ENCODE measurements around the gene HOMER2.

The HOMER2 gene

GRCh38 chr15:82911458-82911857 is 41.1 kb downstream of the HOMER2 start:
- DNase-seq (ENCODE audit: low read depth) = no peak
- H3K4me3 ChIP-seq (ENCODE audit: low read length) = no peak overlapping the region
- TF ChIP-seq CTCF (IDR thresholded peaks at IDR 0.05; ENCODE audit: insufficient read depth, low read depth, low read length, missing control alignments) = no peak

GRCh38 chr15:82910721-82911120 is 41.8 kb downstream of the HOMER2 start:
- TF ChIP-seq CTCF (IDR thresholded peaks at IDR 0.05; ENCODE audit: insufficient read depth, low read depth, low read length, missing control alignments) = no peak

GRCh38 chr15:82909080-82909815 is 43.3 kb downstream of the HOMER2 start:
- no peak for DNase-seq (ENCODE audit: low read depth)
- H3K4me3 ChIP-seq (ENCODE audit: low read length) = no peak overlapping the region
- TF ChIP-seq CTCF (IDR thresholded peaks at IDR 0.05; ENCODE audit: insufficient read depth, low read depth, low read length, missing control alignments) = no peak

More at GRCh38 chr15:82910721-82911120, 41.8 kb downstream of the HOMER2 start:
- no peak overlapping the region for H3K4me3 ChIP-seq (ENCODE audit: low read length)
- DNase-seq (ENCODE audit: low read depth) = no peak

- no peak overlapping the region for H3K4me3 ChIP-seq (ENCODE audit: low read length)
- no peak for DNase-seq (ENCODE audit: low read depth)
- no peak for TF ChIP-seq CTCF (IDR thresholded peaks at IDR 0.05; ENCODE audit: insufficient read depth, low read depth, low read length, missing control alignments)
Measured at GRCh38 chr15:82907350-82907749, 45.2 kb downstream of the HOMER2 start.

- no peak for TF ChIP-seq CTCF (IDR thresholded peaks at IDR 0.05; ENCODE audit: insufficient read depth, low read depth, low read length, missing control alignments)
- H3K4me3 ChIP-seq (ENCODE audit: low read length) = no peak overlapping the region
- no peak for DNase-seq (ENCODE audit: low read depth)
Measured at GRCh38 chr15:82904574-82904973, 47.9 kb downstream of the HOMER2 start.

GRCh38 chr15:82903511-82903910 is 49.0 kb downstream of the HOMER2 start:
- TF ChIP-seq CTCF (IDR thresholded peaks at IDR 0.05; ENCODE audit: insufficient read depth, low read depth, low read length, missing control alignments) = no peak
- no peak overlapping the region for H3K4me3 ChIP-seq (ENCODE audit: low read length)
- DNase-seq (ENCODE audit: low read depth) = no peak

Data from epithelial cell of esophagus (primary cell).